SU-DHL-6 (cell line): Measurements from ENCODE around the gene FIGN.

ENCODE experiments used
- CTCF ChIP-seq: fragments of 200-600 bp; sonication (generic); IDR thresholded peaks from one replicate; pipeline ENCODE4 v1.5.1; 2017; ENCODE audit warnings: antibody characterized with exemption, mild to moderate bottlenecking, low read length, moderate library complexity; ENCODE audit not compliant: insufficient read depth, poor library complexity, severe bottlenecking
- EZH2phosphoT487 ChIP-seq: fragments of 200-600 bp; sonication (generic), shearing (Covaris generic); conservative IDR thresholded peaks from 2 replicates; pipeline ENCODE4 v1.6.1; 2018; ENCODE audit warnings: mild to moderate bottlenecking, antibody characterized with exemption, low read length, moderate library complexity, mixed read lengths

- TF ChIP-seq CTCF, result no peak
- no peak for TF ChIP-seq EZH2phosphoT487
These were observed 165.4 kb downstream of the FIGN start for GRCh38 chr2:163570391-163570790.
